ENCODE results near the gene DNAH2. TPM values are rescaled to one million over a fixed set of nuclear protein-coding genes. Genes with fewer than 3 reads are reported as not detected.

Gene DNAH2
- total RNA-seq, 1 experiment from 2014 or later, result 0.13 TPM

GRCh38 chr17:7710301-7710700 is 7.2 kb upstream of the DNAH2 start:
- in situ Hi-C loops (cut with HindIII; ENCODE audit: low pct_unique_long_range_greater_than_20kb, low sequenced_read_pairs), result no loop called here
- Histone ChIP-seq H3K27me3 (ENCODE audit: control insufficient read depth, insufficient read depth, low read length) (no peaks in the 10 kb centered on the region), H3K36me3 (ENCODE audit: control insufficient read depth, insufficient read depth, low read length) (no peaks in the 10 kb centered on the region), H3K9me3 (ENCODE audit: control insufficient read depth, insufficient read depth, low read depth, low read length) (no peaks in the 10 kb centered on the region), H3K27ac (ENCODE audit: low read length) (no peak overlapping the region), H3K4me1 (ENCODE audit: control insufficient read depth, insufficient read depth, low read length) (0 out of 2 replicates have a peak, but pooled peaks cover 2% of the 10 kb centered on the region), H3K4me3 (ENCODE audit: low read depth in 2 of 2, low read length in 2 of 2) (no peak overlapping the region)
- TF ChIP-seq, protein P1, sequence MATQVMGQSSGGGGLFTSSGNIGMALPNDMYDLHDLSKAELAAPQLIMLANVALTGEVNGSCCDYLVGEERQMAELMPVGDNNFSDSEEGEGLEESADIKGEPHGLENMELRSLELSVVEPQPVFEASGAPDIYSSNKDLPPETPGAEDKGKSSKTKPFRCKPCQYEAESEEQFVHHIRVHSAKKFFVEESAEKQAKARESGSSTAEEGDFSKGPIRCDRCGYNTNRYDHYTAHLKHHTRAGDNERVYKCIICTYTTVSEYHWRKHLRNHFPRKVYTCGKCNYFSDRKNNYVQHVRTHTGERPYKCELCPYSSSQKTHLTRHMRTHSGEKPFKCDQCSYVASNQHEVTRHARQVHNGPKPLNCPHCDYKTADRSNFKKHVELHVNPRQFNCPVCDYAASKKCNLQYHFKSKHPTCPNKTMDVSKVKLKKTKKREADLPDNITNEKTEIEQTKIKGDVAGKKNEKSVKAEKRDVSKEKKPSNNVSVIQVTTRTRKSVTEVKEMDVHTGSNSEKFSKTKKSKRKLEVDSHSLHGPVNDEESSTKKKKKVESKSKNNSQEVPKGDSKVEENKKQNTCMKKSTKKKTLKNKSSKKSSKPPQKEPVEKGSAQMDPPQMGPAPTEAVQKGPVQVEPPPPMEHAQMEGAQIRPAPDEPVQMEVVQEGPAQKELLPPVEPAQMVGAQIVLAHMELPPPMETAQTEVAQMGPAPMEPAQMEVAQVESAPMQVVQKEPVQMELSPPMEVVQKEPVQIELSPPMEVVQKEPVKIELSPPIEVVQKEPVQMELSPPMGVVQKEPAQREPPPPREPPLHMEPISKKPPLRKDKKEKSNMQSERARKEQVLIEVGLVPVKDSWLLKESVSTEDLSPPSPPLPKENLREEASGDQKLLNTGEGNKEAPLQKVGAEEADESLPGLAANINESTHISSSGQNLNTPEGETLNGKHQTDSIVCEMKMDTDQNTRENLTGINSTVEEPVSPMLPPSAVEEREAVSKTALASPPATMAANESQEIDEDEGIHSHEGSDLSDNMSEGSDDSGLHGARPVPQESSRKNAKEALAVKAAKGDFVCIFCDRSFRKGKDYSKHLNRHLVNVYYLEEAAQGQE (IDR thresholded peaks at IDR 0.05; ENCODE audit: insufficient read depth in 1 of 2, low read depth in 2 of 2, low read length in 1 of 2), result no peak
- TF ChIP-seq POLR2AphosphoS5 (IDR thresholded peaks at IDR 0.05; ENCODE audit: low read depth, low read length) (no peak), TCF7L2 (IDR thresholded peaks at IDR 0.05; ENCODE audit: low read depth, low read length) (no peak), SIN3A (IDR thresholded peaks at IDR 0.05; ENCODE audit: borderline replicate concordance, insufficient read depth, low read depth, low read length) (no peak)
- TF ChIP-seq, protein P2, sequence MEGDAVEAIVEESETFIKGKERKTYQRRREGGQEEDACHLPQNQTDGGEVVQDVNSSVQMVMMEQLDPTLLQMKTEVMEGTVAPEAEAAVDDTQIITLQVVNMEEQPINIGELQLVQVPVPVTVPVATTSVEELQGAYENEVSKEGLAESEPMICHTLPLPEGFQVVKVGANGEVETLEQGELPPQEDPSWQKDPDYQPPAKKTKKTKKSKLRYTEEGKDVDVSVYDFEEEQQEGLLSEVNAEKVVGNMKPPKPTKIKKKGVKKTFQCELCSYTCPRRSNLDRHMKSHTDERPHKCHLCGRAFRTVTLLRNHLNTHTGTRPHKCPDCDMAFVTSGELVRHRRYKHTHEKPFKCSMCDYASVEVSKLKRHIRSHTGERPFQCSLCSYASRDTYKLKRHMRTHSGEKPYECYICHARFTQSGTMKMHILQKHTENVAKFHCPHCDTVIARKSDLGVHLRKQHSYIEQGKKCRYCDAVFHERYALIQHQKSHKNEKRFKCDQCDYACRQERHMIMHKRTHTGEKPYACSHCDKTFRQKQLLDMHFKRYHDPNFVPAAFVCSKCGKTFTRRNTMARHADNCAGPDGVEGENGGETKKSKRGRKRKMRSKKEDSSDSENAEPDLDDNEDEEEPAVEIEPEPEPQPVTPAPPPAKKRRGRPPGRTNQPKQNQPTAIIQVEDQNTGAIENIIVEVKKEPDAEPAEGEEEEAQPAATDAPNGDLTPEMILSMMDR (IDR thresholded peaks at IDR 0.05), result no peak
- no TSS peak for BruUV-seq (replicated peaks)
- ChIA-PET CTCF (no interaction called here), POLR2A (no interaction called here)
- no peak for ATAC-seq
- no peak for DNase-seq (ENCODE audit: low read depth, low spot score)
- intact Hi-C loops (cut with micrococcal nuclease; ENCODE audit: unreplicated experiment), result no loop called here

GRCh38 chr17:7711051-7711755 is 6.3 kb upstream of the DNAH2 start:
- CTCF ChIA-PET, result interaction anchor here (1.0 kb wide), 1 partner anchor 79 kb away, joined by 4 read pairs; no protein-coding TSS in a partner anchor

More at GRCh38 chr17:7711051-7711755, 6.3 kb upstream of the DNAH2 start:
- intact Hi-C loops (cut with micrococcal nuclease; ENCODE audit: unreplicated experiment) (no loop called here), in situ Hi-C loops (cut with HindIII; ENCODE audit: low pct_unique_long_range_greater_than_20kb, low sequenced_read_pairs) (no loop called here)
- H3K4me1 ChIP-seq (ENCODE audit: control insufficient read depth, insufficient read depth, low read length), result no peaks in the 10 kb centered on the region; the same call in 1 of the 2 replicates
- no peaks in the 10 kb centered on the region for H3K36me3 ChIP-seq (ENCODE audit: control insufficient read depth, insufficient read depth, low read length)
- BruUV-seq (replicated peaks), result no TSS peak
- ATAC-seq, result no peak
- POLR2A ChIA-PET, result no interaction called here
- H3K27me3 ChIP-seq (ENCODE audit: control insufficient read depth, insufficient read depth, low read length), result no peaks in the 10 kb centered on the region
- H3K27ac ChIP-seq (ENCODE audit: low read length), result no peak overlapping the region
- H3K9me3 ChIP-seq (ENCODE audit: control insufficient read depth, insufficient read depth, low read depth, low read length), result no peaks in the 10 kb centered on the region
- no peak overlapping the region for H3K4me3 ChIP-seq (ENCODE audit: low read depth in 2 of 2, low read length in 2 of 2)
- TF ChIP-seq POLR2AphosphoS5 (IDR thresholded peaks at IDR 0.05; ENCODE audit: low read depth, low read length) (no peak), TCF7L2 (IDR thresholded peaks at IDR 0.05; ENCODE audit: low read depth, low read length) (no peak), SIN3A (IDR thresholded peaks at IDR 0.05; ENCODE audit: borderline replicate concordance, insufficient read depth, low read depth, low read length) (no peak)
- TF ChIP-seq, protein P1 (IDR thresholded peaks at IDR 0.05; ENCODE audit: insufficient read depth in 1 of 2, low read depth in 2 of 2, low read length in 1 of 2), result no peak
- TF ChIP-seq, protein P2 (IDR thresholded peaks at IDR 0.05), result no peak
- DNase-seq (ENCODE audit: low read depth, low spot score), result no peak
